Suprapubic skin (tissue), 4 donors: ENCODE data around the gene MLST8.

Source experiments
- POLR2A ChIP-seq, 2 donors: fragments of 450-650 bp; IDR thresholded peaks; one replicate each; pipeline ENCODE4 v1.6.1; 2017; ENCODE audit warnings: antibody characterized with exemption in 2 of 2, mild to moderate bottlenecking in 2 of 2, moderate library complexity in 2 of 2
- POLR2AphosphoS5 ChIP-seq, 3 donors: sonication (generic); formaldehyde crosslinking; IDR thresholded peaks; one replicate each; pipeline ENCODE4 v1.6.1; 2017; ENCODE audit warnings: antibody characterized with exemption in 3 of 3
- TF ChIP-seq, protein P1 (sequence below), 2 donors: fragments of 200-600 bp in 1 of 2; fragments of 450-650 bp in 1 of 2; sonication (generic) in 1 of 2; IDR thresholded peaks; one replicate each; pipeline ENCODE4 v1.5.1; 2016 to 2019; ENCODE audit warnings: antibody characterized with exemption in 2 of 2, mild to moderate bottlenecking in 1 of 2, moderate library complexity in 1 of 2

DNA sequence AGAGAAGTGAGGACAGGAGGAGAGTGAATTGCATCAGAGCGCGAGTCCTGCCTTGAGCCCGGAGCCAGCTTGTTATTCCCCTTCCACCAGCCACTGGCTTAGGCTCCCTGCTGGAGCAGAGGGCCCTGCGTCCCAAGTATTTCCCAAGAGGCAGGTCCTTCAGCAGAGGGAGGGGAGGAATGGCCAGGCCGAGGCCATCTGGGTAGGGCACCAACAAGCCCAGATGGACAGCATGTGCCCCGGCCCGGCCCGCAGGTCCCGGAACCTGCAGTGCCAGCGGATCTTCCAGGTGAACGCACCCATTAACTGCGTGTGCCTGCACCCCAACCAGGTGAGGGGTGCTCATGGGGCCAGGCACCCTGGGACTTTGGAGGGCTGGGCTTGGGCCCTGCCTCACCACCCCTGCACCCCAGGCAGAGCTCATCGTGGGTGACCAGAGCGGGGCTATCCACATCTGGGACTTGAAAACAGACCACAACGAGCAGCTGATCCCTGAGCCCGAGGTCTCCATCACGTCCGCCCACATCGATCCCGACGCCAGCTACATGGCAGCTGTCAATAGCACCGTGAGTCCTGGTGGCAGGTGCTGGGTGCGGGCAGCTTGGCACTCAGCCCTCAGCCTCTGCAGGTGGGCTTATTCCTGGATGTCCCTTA, 1.7 kb downstream of the MLST8 start:
- no peak for TF ChIP-seq POLR2AphosphoS5 (IDR thresholded peaks at IDR 0.05)
- no peak for TF ChIP-seq POLR2A (IDR thresholded peaks at IDR 0.05)
- TF ChIP-seq, protein P1, sequence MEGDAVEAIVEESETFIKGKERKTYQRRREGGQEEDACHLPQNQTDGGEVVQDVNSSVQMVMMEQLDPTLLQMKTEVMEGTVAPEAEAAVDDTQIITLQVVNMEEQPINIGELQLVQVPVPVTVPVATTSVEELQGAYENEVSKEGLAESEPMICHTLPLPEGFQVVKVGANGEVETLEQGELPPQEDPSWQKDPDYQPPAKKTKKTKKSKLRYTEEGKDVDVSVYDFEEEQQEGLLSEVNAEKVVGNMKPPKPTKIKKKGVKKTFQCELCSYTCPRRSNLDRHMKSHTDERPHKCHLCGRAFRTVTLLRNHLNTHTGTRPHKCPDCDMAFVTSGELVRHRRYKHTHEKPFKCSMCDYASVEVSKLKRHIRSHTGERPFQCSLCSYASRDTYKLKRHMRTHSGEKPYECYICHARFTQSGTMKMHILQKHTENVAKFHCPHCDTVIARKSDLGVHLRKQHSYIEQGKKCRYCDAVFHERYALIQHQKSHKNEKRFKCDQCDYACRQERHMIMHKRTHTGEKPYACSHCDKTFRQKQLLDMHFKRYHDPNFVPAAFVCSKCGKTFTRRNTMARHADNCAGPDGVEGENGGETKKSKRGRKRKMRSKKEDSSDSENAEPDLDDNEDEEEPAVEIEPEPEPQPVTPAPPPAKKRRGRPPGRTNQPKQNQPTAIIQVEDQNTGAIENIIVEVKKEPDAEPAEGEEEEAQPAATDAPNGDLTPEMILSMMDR (IDR thresholded peaks at IDR 0.05) = no peak
